ENCODE results near the gene PSME1. TPM values are rescaled to one million over a fixed set of nuclear protein-coding genes. Genes with fewer than 3 reads are reported as not detected.

The PSME1 gene
- total and polyA plus RNA-seq, 7 experiments from 2014 or later, result 189 to 703 (median 234) TPM

DNA sequence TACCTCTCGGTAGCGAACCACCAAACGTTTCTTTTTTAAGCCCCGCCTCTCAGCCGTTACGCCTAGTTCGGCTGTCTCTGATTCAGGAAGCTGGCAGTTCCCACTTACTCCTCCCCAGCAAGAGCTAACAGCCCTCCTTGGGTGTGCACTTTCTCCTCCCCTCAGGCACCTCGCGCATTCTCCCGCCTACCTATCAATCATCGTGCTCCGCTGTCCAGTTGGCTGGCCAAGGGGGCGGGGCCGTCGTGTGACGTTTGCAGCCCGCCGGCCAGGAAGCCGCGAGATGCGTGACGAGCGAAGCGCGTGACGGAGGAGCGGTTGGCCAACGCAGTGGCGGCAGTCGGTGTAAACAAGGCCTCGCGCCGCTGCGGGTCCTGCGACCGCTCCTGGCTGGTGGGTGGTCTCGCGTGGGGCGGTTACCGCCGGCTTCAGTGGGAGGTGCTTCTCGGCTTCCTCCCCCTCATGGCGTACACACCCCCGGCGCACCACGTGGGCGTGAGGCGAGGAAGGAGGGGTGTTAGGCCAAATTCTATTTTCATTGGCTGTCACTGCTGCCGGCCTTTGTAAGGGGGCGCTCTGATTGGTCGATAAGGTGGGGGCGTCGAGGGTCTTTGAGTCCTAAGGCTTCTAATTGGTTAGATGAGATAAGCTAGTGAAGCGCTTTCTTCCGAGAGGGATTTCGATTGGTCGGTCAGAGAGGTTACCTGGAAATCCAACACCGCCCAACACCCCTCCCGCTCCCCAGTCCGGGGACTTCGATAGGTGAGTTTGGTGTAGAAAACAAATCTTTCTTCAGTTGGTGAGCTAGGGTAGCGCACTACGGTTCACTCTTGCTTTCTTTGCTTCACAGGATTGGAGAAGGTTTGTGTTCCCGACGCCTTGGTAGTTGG lies 21.2 kb upstream of the PSME1 start, which contains the start of the genes DCAF11 and NRL:
DCAF11 (plus strand) TSS at position 246 of the 890 bp plus-strand sequence. CDS start 818 bp downstream, outside the sequence.
NRL (minus strand) TSS at position 418 of the 890 bp plus-strand sequence. CDS start 32,101 bp downstream, outside the sequence.
- Mint-ChIP-seq H3K36me3 (peaks cover 9 to 37% (median 27%) of the 10 kb centered on the region in 5 donors), H3K27ac (peak within 1 kb of the TSS; percentile 96 to 100 (median 99)), H3K4me1 (peaks cover 18 to 44% (median 37%) of the 10 kb centered on the region in 7 donors), H3K4me3 (peak within 1 kb of the TSS; percentile 93 to 100 (median 96)), H3K27me3 (peaks cover 0 to 3% (median 0%) of the 10 kb centered on the region in 5 donors), H3K9me3 (peaks cover 0 to 6% (median 0%) of the 10 kb centered on the region in 11 donors)
- Histone ChIP-seq H3K27me3 (ENCODE audit: control insufficient read depth in 2 of 2, insufficient read depth in 2 of 2, low read length in 2 of 2) (no peaks in the 10 kb centered on the region), H3K27ac (ENCODE audit: low read depth, low read length) (peak within 1 kb of the TSS; percentile 93), H3K36me3 (ENCODE audit: control insufficient read depth in 2 of 3, insufficient read depth in 3 of 3, low read length in 3 of 3) (peaks cover 0 to 39% (median 31%) of the 10 kb centered on the region in 3 experiments), H3K9me3 (ENCODE audit: control insufficient read depth in 2 of 3, low read length in 3 of 3) (no peaks in the 10 kb centered on the region), H3K4me3 (ENCODE audit: low read length) (peak within 1 kb of the TSS; percentile 99), H3K4me1 (ENCODE audit: control insufficient read depth in 2 of 2, insufficient read depth in 2 of 2, low read length in 2 of 2) (peaks cover 18 to 20% of the 10 kb centered on the region in 2 donors)
- DNase-seq (peak; percentile 97 to 100 (median 100)), ATAC-seq (peak; percentile 90)
- intact Hi-C loops (cut with micrococcal nuclease), result loop anchor here (1.0 to 10.0 kb wide), 26 partner anchors 18 to 1020 kb away; partner anchors contain the start of genes ACIN1 (in 2 of the 2), C14orf119 (in 2 of the 2), CHMP4A (in 2 of the 2) and EMC9 (in 2 of the 2)
- ChIA-PET CTCF (interaction anchor here (0.5 to 3.8 kb wide), 14 partner anchors 10 to 128 kb away, joined by 3 to 19 read pairs (median 4); partner anchors contain the start of genes EMC9, IRF9, PSME2 and RNF31), POLR2A (interaction anchor here (0.6 to 15.5 kb wide), 45 partner anchors 9 to 813 kb away, joined by 3 to 298 read pairs (median 4); partner anchors contain the start of genes CARMIL3, CBLN3, CHMP4A and EMC9)

DNA sequence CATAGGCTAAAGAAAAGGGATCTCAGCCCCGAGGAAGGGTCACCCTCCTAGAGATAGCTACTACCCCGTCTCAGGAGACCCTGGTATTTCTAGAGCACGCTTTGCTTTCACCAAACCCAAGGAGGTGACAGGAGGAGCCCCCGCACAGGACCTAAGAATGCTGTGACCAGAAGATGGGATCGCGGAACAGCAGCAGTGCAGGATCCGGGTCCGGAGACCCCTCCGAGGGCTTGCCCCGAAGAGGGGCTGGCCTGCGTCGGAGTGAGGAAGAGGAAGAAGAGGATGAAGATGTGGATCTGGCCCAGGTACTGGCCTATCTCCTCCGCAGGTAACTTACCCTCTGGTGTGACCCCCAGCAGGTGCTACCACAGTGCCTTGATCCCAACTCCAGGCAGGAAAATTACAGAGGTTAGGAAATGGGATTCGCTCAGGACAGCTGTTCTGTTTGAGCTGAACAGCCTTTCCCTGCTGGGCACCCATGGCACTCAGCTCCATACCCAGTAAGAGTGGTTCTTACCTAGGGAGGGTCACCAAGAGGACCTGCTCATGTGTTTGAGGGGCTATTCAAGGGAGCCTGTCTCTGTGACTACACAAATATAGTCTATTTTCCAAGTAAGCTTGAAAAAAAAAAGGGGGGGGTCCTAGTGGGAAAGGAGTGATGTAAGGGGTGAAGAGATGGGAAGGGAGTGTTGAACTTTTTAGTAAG lies 20.4 kb upstream of the PSME1 start:
- peaks cover 18 to 20% of the 10 kb centered on the region in 2 donors for H3K4me1 ChIP-seq (ENCODE audit: control insufficient read depth in 2 of 2, insufficient read depth in 2 of 2, low read length in 2 of 2)
- ChIA-PET POLR2A (interaction anchor here (0.6 to 15.5 kb wide), 27 partner anchors 8 to 327 kb away, joined by 3 to 298 read pairs (median 8); partner anchors contain the start of genes CARMIL3, CBLN3, CHMP4A and EMC9), CTCF (interaction anchor here (0.6 to 3.8 kb wide), 9 partner anchors 16 to 60 kb away, joined by 3 to 19 read pairs (median 6); partner anchors contain the start of genes EMC9, IRF9, PSME1 and PSME2)
- peaks cover 0 to 6% (median 0%) of the 10 kb centered on the region in 11 donors for H3K9me3 Mint-ChIP-seq
- H3K36me3 ChIP-seq (ENCODE audit: control insufficient read depth in 2 of 3, insufficient read depth in 3 of 3, low read length in 3 of 3), result peaks cover 1 to 42% (median 34%) of the 10 kb centered on the region in 3 experiments
- ATAC-seq, result no peak
- H3K27ac Mint-ChIP-seq, result peak overlapping the region; percentile 96 to 100 (median 99)
- intact Hi-C loops (cut with micrococcal nuclease), result loop anchor here (1.0 to 10.0 kb wide), 10 partner anchors 17 to 1021 kb away; partner anchors contain the start of genes ACIN1 (in 2 of the 2), C14orf119 (in 2 of the 2), GMPR2 (in 2 of the 2) and IPO4 (in 2 of the 2)
- H3K4me3 Mint-ChIP-seq, result peak overlapping the region; percentile 93 to 100 (median 96)
- H3K4me3 ChIP-seq (ENCODE audit: low read length), result peak overlapping the region; percentile 99
- H3K4me1 Mint-ChIP-seq, result peaks cover 18 to 44% (median 37%) of the 10 kb centered on the region in 7 donors
- H3K27ac ChIP-seq (ENCODE audit: low read depth, low read length), result peak overlapping the region; percentile 93
- peaks cover 9 to 38% (median 27%) of the 10 kb centered on the region in 5 donors for H3K36me3 Mint-ChIP-seq
- no peak for DNase-seq
- H3K27me3 Mint-ChIP-seq, result peaks cover 0 to 3% (median 0%) of the 10 kb centered on the region in 5 donors
- H3K27me3 ChIP-seq (ENCODE audit: control insufficient read depth in 2 of 2, insufficient read depth in 2 of 2, low read length in 2 of 2), result no peaks in the 10 kb centered on the region
- no peaks in the 10 kb centered on the region for H3K9me3 ChIP-seq (ENCODE audit: control insufficient read depth in 2 of 3, low read length in 3 of 3)

DNA sequence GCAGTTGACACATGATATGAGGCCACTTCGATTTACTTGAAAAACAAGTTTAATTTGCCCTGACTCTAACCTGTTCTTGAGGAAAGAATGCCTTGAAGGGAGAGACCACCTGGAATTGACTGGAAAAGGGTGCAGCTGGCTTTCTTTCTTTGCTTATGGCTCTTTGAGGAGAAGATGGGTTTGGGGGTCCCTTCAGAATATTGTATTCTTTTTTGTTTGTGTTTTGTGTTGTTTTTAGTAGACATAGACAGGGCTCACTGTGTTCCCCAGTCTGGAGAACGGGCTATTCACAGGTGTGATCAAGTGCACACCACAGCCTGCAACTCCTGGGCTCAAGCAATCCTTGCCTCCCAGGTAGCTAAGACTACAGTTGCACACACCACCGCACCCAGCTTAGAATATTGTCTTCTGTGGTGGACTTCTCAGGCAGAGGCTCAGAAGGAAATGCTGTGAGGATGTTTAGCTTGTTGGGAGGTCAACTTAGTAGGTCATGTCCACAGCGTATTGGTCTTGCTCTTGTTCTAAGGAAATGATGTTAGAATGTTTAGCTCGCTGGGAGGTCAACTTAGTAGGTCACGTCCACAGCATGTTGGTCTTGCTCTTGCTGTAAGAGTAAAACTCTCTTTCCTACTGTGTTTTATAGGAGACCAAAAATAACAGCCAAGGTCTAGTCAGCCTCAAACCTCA lies 19.7 kb upstream of the PSME1 start:
- Mint-ChIP-seq H3K27me3 (peaks cover 0 to 3% (median 0%) of the 10 kb centered on the region in 5 donors), H3K4me1 (peaks cover 18 to 44% (median 37%) of the 10 kb centered on the region in 7 donors), H3K27ac (peak overlapping the region; percentile 96 to 100 (median 99)), H3K36me3 (peaks cover 9 to 41% (median 27%) of the 10 kb centered on the region in 5 donors), H3K9me3 (peaks cover 0 to 6% (median 0%) of the 10 kb centered on the region in 11 donors), H3K4me3 (peak overlapping the region; percentile 93 to 100 (median 96))
- peak overlapping the region; percentile 99 for H3K4me3 ChIP-seq (ENCODE audit: low read length)
- H3K27me3 ChIP-seq (ENCODE audit: control insufficient read depth in 2 of 2, insufficient read depth in 2 of 2, low read length in 2 of 2), result no peaks in the 10 kb centered on the region
- ATAC-seq, result no peak
- peaks cover 8 to 49% (median 36%) of the 10 kb centered on the region in 3 experiments for H3K36me3 ChIP-seq (ENCODE audit: control insufficient read depth in 2 of 3, insufficient read depth in 3 of 3, low read length in 3 of 3)
- H3K27ac ChIP-seq (ENCODE audit: low read depth, low read length), result peak overlapping the region; percentile 93
- POLR2A ChIA-PET, result interaction anchor here (0.6 to 15.5 kb wide), 14 partner anchors 10 to 313 kb away, joined by 3 to 298 read pairs (median 4); partner anchors contain the start of genes CBLN3, EMC9, FITM1 and IPO4
- no peaks in the 10 kb centered on the region for H3K9me3 ChIP-seq (ENCODE audit: control insufficient read depth in 2 of 3, low read length in 3 of 3)
- intact Hi-C loops (cut with micrococcal nuclease), result loop anchor here (10.0 kb wide), 4 partner anchors 559 to 1021 kb away; partner anchors contain the start of genes ACIN1 (in 2 of the 2), C14orf119 (in 2 of the 2), BCL2L2 (in 1 of the 2) and PPP1R3E (in 1 of the 2)
- peaks cover 18 to 20% of the 10 kb centered on the region in 2 donors for H3K4me1 ChIP-seq (ENCODE audit: control insufficient read depth in 2 of 2, insufficient read depth in 2 of 2, low read length in 2 of 2)
- CTCF ChIA-PET, result interaction anchor here (0.6 to 3.8 kb wide), 6 partner anchors 20 to 198 kb away, joined by 3 to 19 read pairs (median 6); partner anchors contain the start of genes CIDEB, IRF9 and PSME1
- no peak for DNase-seq

GRCh38 chr14:24117179-24117578 lies 18.8 kb upstream of the PSME1 start:
- H3K4me3 Mint-ChIP-seq, result peak overlapping the region in 5 of 10 donors; percentile 1 to 100 (median 94)
- ChIA-PET POLR2A (interaction anchor here (1.2 to 15.5 kb wide), 8 partner anchors 19 to 194 kb away, joined by 3 to 298 read pairs (median 4); partner anchors contain the start of genes EMC9, FITM1, IRF9 and LTB4R), CTCF (interaction anchor here (1.8 to 2.2 kb wide), 2 partner anchors 9 to 190 kb away, joined by 5 read pairs; partner anchors contain the start of gene CIDEB)
- intact Hi-C loops (cut with micrococcal nuclease), result loop anchor here (10.0 kb wide), 4 partner anchors 558 to 1022 kb away; partner anchors contain the start of genes ACIN1 (in 2 of the 2), C14orf119 (in 2 of the 2), BCL2L2 (in 1 of the 2) and PPP1R3E (in 1 of the 2)
- ATAC-seq, result no peak
- no peak overlapping the region for H3K27ac ChIP-seq (ENCODE audit: low read depth, low read length)
- H3K27ac Mint-ChIP-seq, result peak overlapping the region in 2 of 9 donors; percentile 41 to 59
- H3K36me3 Mint-ChIP-seq, result peaks cover 9 to 45% (median 32%) of the 10 kb centered on the region in 5 donors
- H3K4me3 ChIP-seq (ENCODE audit: low read length), result no peak overlapping the region
- H3K36me3 ChIP-seq (ENCODE audit: control insufficient read depth in 2 of 3, insufficient read depth in 3 of 3, low read length in 3 of 3), result peaks cover 9 to 58% (median 42%) of the 10 kb centered on the region in 3 experiments
- DNase-seq, result no peak
- peaks cover 0 to 3% (median 0%) of the 10 kb centered on the region in 5 donors for H3K27me3 Mint-ChIP-seq
- H3K9me3 Mint-ChIP-seq, result peaks cover 0 to 8% (median 0%) of the 10 kb centered on the region in 11 donors
- peaks cover 18 to 44% (median 37%) of the 10 kb centered on the region in 7 donors for H3K4me1 Mint-ChIP-seq
- H3K4me1 ChIP-seq (ENCODE audit: control insufficient read depth in 2 of 2, insufficient read depth in 2 of 2, low read length in 2 of 2), result peaks cover 18 to 20% of the 10 kb centered on the region in 2 donors
- H3K9me3 ChIP-seq (ENCODE audit: control insufficient read depth in 2 of 3, low read length in 3 of 3), result no peaks in the 10 kb centered on the region
- no peaks in the 10 kb centered on the region for H3K27me3 ChIP-seq (ENCODE audit: control insufficient read depth in 2 of 2, insufficient read depth in 2 of 2, low read length in 2 of 2)

DNA sequence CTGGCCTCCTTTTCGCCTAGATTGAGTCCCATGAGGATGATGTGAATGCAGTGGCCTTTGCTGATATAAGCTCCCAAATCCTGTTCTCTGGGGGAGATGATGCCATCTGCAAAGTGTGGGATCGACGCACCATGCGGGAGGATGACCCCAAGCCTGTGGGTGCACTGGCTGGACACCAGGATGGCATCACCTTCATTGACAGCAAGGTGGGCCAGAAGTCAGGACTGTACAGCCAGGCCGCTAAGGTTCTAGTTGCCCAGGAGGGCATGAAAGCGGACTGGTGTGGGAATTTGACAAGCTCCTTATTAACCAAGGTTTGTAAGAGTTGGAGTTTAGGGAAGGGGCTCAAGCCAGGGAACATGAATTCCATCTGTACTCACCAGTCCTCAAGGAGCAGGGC lies 16.3 kb upstream of the PSME1 start:
- Mint-ChIP-seq H3K4me1 (peaks cover 18 to 44% (median 37%) of the 10 kb centered on the region in 7 donors), H3K36me3 (peaks cover 9 to 57% (median 37%) of the 10 kb centered on the region in 5 donors), H3K9me3 (peaks cover 0 to 4% (median 0%) of the 10 kb centered on the region in 11 donors), H3K4me3 (no peak overlapping the region), H3K27ac (peak overlapping the region in 2 of 9 donors; percentile 21 to 25), H3K27me3 (peaks cover 0 to 3% (median 0%) of the 10 kb centered on the region in 5 donors)
- Histone ChIP-seq H3K9me3 (ENCODE audit: control insufficient read depth in 2 of 3, low read length in 3 of 3) (no peaks in the 10 kb centered on the region), H3K27ac (ENCODE audit: low read depth, low read length) (peak overlapping the region; percentile 19), H3K4me3 (ENCODE audit: low read length) (no peak overlapping the region), H3K36me3 (ENCODE audit: control insufficient read depth in 2 of 3, insufficient read depth in 3 of 3, low read length in 3 of 3) (peaks cover 21 to 76% (median 42%) of the 10 kb centered on the region in 3 experiments), H3K4me1 (ENCODE audit: control insufficient read depth in 2 of 2, insufficient read depth in 2 of 2, low read length in 2 of 2) (peaks cover 14 to 18% of the 10 kb centered on the region in 2 donors), H3K27me3 (ENCODE audit: control insufficient read depth in 2 of 2, insufficient read depth in 2 of 2, low read length in 2 of 2) (no peaks in the 10 kb centered on the region)
- DNase-seq (no peak), ATAC-seq (no peak)
- intact Hi-C loops (cut with micrococcal nuclease), result loop anchor here (10.0 kb wide), 4 partner anchors 555 to 1025 kb away; partner anchors contain the start of genes ACIN1 (in 2 of the 2), C14orf119 (in 2 of the 2), BCL2L2 (in 1 of the 2) and PPP1R3E (in 1 of the 2)
- CTCF ChIA-PET, result interaction anchor here (0.8 to 1.3 kb wide), 2 partner anchors 13 to 31 kb away, joined by 3 read pairs; no protein-coding TSS in a partner anchor
- POLR2A ChIA-PET, result interaction anchor here (0.6 to 15.5 kb wide), 2 partner anchors 16 to 83 kb away, joined by 3 to 298 read pairs; partner anchors contain the start of genes EMC9, FITM1 and PSME1

All from naive thymus-derived CD4-positive, alpha-beta T cell (primary cell).